Suprapubic skin (tissue), 4 donors: ENCODE results near the gene ZCCHC24.
"Not testable (repeated sequence)": the region's sequence is repeated elsewhere in the genome, so short reads cannot be mapped to it uniquely, and the experiment has no call there.

Experiments
- CTCF ChIP-seq, 2 donors: fragments of 200-600 bp in 1 of 2; fragments of 450-650 bp in 1 of 2; sonication (generic) in 1 of 2; IDR thresholded peaks; one replicate each; pipeline ENCODE4 v1.5.1; 2016 to 2019; ENCODE audit warnings: antibody characterized with exemption in 2 of 2, mild to moderate bottlenecking in 1 of 2, moderate library complexity in 1 of 2
- EP300 ChIP-seq: sonication (generic); formaldehyde crosslinking; IDR thresholded peaks from one replicate; pipeline ENCODE4 v1.6.1; 2017; ENCODE audit warnings: antibody characterized with exemption
- POLR2A ChIP-seq, 2 donors: fragments of 450-650 bp; IDR thresholded peaks; one replicate each; pipeline ENCODE4 v1.6.1; 2017; ENCODE audit warnings: antibody characterized with exemption in 2 of 2, mild to moderate bottlenecking in 2 of 2, moderate library complexity in 2 of 2
- POLR2AphosphoS5 ChIP-seq, 3 donors: sonication (generic); formaldehyde crosslinking; IDR thresholded peaks; one replicate each; pipeline ENCODE4 v1.6.1; 2017; ENCODE audit warnings: antibody characterized with exemption in 3 of 3

GRCh38 chr10:79337783-79338469 lies 107.5 kb downstream of the ZCCHC24 start:
- not testable (repeated sequence) for TF ChIP-seq CTCF (IDR thresholded peaks at IDR 0.05); POLR2A (IDR thresholded peaks at IDR 0.05); EP300; POLR2AphosphoS5 (IDR thresholded peaks at IDR 0.05)
